ENCODE data around the gene NUDT22. TPM values are rescaled to one million over a fixed set of nuclear protein-coding genes. Genes with fewer than 3 reads are reported as not detected.
A peak's percentile ranks its signal among the peaks of the same experiment; 100 is the strongest.

NUDT22 gene
- total and polyA plus RNA-seq, 2 of the 4 experiments (the other 2 are of a cell fraction), result 21.3 to 44.6 TPM

DNA sequence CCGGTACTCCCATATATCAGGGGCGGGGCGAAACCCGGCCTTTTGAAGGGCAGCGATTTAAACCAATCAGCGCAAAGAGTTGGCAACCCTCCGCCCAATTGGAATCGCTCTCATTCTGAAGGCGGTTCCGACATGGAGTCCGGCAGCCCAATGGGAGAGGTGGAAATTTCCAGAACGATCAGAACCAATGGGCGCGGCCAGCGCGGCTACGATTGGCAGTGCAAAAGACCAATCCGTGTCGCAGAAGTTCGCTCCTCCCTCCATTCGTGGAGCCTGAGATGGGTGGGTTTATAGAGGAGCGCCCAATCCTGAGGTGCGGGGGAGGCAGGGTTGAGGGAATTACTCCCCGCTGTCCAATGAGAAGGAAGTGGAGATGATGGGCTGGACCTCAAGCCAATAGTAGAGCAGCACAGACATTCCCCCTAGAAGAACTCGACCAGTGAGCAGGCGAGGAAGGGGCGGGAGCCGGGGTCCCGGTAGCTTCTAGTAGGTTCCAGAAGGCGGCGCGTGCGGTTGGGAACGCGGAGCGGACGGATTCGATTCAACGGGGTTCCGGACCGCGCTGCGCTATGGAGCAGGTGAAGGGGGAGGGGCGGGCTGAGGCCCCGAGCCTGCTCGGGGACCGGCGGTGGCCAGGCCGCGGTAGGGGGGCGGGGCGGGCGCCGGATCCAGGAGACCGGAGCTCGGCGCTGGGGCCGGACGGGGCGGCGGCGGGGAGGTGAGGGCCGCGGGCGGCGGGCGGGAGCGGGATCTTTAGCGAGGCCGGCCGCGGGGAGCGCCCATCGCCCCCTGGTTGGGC is 40.2 kb upstream of the NUDT22 start, which contains the start of gene STIP1 (continued):
- TF ChIP-seq, protein P1, sequence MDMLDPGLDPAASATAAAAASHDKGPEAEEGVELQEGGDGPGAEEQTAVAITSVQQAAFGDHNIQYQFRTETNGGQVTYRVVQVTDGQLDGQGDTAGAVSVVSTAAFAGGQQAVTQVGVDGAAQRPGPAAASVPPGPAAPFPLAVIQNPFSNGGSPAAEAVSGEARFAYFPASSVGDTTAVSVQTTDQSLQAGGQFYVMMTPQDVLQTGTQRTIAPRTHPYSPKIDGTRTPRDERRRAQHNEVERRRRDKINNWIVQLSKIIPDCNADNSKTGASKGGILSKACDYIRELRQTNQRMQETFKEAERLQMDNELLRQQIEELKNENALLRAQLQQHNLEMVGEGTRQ (IDR thresholded peaks at IDR 0.05; ENCODE audit: low read depth, low read length), result no peak

DNA sequence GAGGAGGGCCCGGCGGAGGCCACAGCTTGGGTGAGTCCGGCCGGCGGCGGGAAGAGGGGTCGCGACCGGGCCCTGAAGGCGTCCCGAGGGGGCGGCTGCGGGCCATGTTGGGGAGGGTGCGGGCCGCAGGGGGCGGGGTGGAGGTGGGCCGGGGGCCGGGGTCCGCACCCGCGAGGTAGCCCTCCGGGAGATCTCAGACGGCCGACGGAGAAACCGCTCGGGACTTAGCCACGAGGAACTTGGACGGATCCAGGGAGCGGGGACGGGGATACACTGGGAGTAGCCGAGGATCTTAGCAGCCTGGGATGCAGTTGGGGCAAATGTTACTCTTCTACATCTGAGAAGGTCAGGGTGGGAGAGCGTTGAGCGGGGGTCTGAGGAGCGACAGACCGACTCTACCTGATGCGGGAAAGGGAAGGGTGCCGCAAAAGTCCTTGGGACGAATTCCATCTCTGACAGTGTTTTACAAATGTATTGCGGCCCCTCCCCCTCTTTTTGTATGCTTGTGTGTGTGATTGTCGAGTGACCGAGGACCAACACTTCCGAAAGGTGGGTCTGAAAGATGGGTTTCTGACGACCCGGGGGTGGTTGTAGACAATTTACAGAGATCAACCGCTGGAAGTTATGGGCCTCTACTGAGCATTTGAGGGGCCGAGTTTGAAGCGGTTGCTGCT is 39.4 kb upstream of the NUDT22 start:
- in situ Hi-C loops (cut with MboI; ENCODE audit: low sequenced_read_pairs) (no loop called here), dilution Hi-C loops (cut with HindIII; ENCODE audit: low sequenced_read_pairs, unreplicated experiment) (no loop called here), intact Hi-C loops (cut with micrococcal nuclease) (loop anchor here (2.0 kb wide), 1 partner anchor 54 kb away; the partner anchor contains the start of gene FKBP2)
- Histone ChIP-seq H3K14ac (replicated peaks; ENCODE audit: low read depth, low read length) (no peak overlapping the region), H3K4me2 (ENCODE audit: low read depth, low read length) (no peak overlapping the region), H4K8ac (ENCODE audit: low read depth in 2 of 2, low read length in 2 of 2) (0 out of 4 replicates have a peak overlapping the region, but pooled peaks of 1 of the 2 experiments have one; percentile 4), H3K9me3 (ENCODE audit: control insufficient read depth, insufficient read depth, low read length) (no peaks in the 10 kb centered on the region), H4K91ac (ENCODE audit: insufficient read depth, low read depth, low read length) (no peak overlapping the region), H3K56ac (ENCODE audit: extremely low read depth, insufficient read depth, low read length) (no peak overlapping the region), H3K4me1 (ENCODE audit: control insufficient read depth, insufficient read depth, low read length) (0 out of 2 replicates have a peak, but pooled peaks cover 1% of the 10 kb centered on the region), H3K23ac (ENCODE audit: low read depth, low read length) (no peak overlapping the region), H2BK15ac (ENCODE audit: low read depth, low read length) (no peak overlapping the region), H2AK5ac (ENCODE audit: low read depth, low read length) (peak overlapping the region; percentile 79; the same call in 1 of the 2 replicates), H3K4ac (ENCODE audit: low read depth, low read length) (no peak overlapping the region; the same call in 1 of the 2 replicates), H2AFZ (replicated peaks; ENCODE audit: low read length, poor library complexity) (peak overlapping the region; percentile 74), H2BK20ac (ENCODE audit: low read depth, low read length) (no peak overlapping the region), H2AK9ac (replicated peaks; ENCODE audit: low read depth, low read length, poor library complexity) (peak overlapping the region; percentile 90), H4K20me1 (ENCODE audit: insufficient read depth, low read length) (peaks cover 38% of the 10 kb centered on the region), H3K36me3 (ENCODE audit: control insufficient read depth, insufficient read depth, low read length) (peaks cover 4% of the 10 kb centered on the region; the same call in 1 of the 2 replicates), H2BK120ac (ENCODE audit: low read depth, low read length) (no peak overlapping the region), H3K27ac (ENCODE audit: insufficient read depth, low read length) (peak overlapping the region; percentile 8; the same call in 1 of the 2 replicates), H4K5ac (ENCODE audit: low read depth, low read length) (no peak overlapping the region), H3K27me3 (ENCODE audit: control insufficient read depth, insufficient read depth, low read length) (no peaks in the 10 kb centered on the region), H3K18ac (ENCODE audit: low read depth, low read length) (no peak overlapping the region), H3K4me3 (ENCODE audit: insufficient read depth, low read depth, low read length) (no peak overlapping the region), H3K9ac (ENCODE audit: low read depth, low read length) (no peak overlapping the region), H3K9me1 (ENCODE audit: insufficient read depth, low read length) (peaks cover 12% of the 10 kb centered on the region; the same call in 1 of the 2 replicates), H3K79me1 (ENCODE audit: low read depth in 1 of 2, low read length in 2 of 2) (peaks cover 7 to 56% of the 10 kb centered on the region in 2 experiments; a peak in 3 of 4 replicates), H2BK5ac (ENCODE audit: low read depth, low read length, poor library complexity, severe bottlenecking) (peak overlapping the region; percentile 2)
- ChIA-PET CTCF (no interaction called here), POLR2A (ENCODE audit: unreplicated experiment) (no interaction called here)
- no TSS peak for BruUV-seq (replicated peaks)
- DNase-seq, result peak; percentile 2
- ATAC-seq (ENCODE audit: low read depth), result no peak
- WGBS, 2 experiments (ENCODE audit: extremely low coverage in 2 of 2, insufficient read length in 1 of 2), result 2% methylated on average over 12 of the region's 48 CpGs; no CpG with 5 or more reads in 1 of the 2 experiments
- TF ChIP-seq, protein P2, sequence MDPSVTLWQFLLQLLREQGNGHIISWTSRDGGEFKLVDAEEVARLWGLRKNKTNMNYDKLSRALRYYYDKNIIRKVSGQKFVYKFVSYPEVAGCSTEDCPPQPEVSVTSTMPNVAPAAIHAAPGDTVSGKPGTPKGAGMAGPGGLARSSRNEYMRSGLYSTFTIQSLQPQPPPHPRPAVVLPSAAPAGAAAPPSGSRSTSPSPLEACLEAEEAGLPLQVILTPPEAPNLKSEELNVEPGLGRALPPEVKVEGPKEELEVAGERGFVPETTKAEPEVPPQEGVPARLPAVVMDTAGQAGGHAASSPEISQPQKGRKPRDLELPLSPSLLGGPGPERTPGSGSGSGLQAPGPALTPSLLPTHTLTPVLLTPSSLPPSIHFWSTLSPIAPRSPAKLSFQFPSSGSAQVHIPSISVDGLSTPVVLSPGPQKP (IDR thresholded peaks at IDR 0.05; ENCODE audit: borderline replicate concordance, low read depth, low read length), result no peak
- TF ChIP-seq MAZ (IDR thresholded peaks at IDR 0.05; ENCODE audit: borderline replicate concordance, low read depth, low read length), result no peak
- no peak for TF ChIP-seq RAD21 (IDR thresholded peaks at IDR 0.05; ENCODE audit: low read length)
- TF ChIP-seq, protein P1 (IDR thresholded peaks at IDR 0.05; ENCODE audit: low read depth, low read length), result no peak
- TF ChIP-seq BHLHE40 (IDR thresholded peaks at IDR 0.05; ENCODE audit: low read depth, low read length), result no peak
- TF ChIP-seq, protein P3, sequence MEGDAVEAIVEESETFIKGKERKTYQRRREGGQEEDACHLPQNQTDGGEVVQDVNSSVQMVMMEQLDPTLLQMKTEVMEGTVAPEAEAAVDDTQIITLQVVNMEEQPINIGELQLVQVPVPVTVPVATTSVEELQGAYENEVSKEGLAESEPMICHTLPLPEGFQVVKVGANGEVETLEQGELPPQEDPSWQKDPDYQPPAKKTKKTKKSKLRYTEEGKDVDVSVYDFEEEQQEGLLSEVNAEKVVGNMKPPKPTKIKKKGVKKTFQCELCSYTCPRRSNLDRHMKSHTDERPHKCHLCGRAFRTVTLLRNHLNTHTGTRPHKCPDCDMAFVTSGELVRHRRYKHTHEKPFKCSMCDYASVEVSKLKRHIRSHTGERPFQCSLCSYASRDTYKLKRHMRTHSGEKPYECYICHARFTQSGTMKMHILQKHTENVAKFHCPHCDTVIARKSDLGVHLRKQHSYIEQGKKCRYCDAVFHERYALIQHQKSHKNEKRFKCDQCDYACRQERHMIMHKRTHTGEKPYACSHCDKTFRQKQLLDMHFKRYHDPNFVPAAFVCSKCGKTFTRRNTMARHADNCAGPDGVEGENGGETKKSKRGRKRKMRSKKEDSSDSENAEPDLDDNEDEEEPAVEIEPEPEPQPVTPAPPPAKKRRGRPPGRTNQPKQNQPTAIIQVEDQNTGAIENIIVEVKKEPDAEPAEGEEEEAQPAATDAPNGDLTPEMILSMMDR (conservative IDR thresholded peaks at IDR 0.05; ENCODE audit: low read depth, low read length), result no peak
- TF ChIP-seq SMC3 (IDR thresholded peaks at IDR 0.05; ENCODE audit: low read depth, low read length), result no peak

All from IMR-90 (cell line).